ENCODE measurements around the gene TMEM200C.
A peak's percentile ranks its signal among the peaks of the same experiment; 100 is the strongest.

TMEM200C gene

GRCh38 chr18:5895299-5895875 lies at the start of gene TMEM200C:
Gene TMEM200C, minus strand, starts transcription at chr18:5895522. Its CDS starts 3,459 bp downstream, at chr18:5892063.
- DNase-seq, result no peak

DNA sequence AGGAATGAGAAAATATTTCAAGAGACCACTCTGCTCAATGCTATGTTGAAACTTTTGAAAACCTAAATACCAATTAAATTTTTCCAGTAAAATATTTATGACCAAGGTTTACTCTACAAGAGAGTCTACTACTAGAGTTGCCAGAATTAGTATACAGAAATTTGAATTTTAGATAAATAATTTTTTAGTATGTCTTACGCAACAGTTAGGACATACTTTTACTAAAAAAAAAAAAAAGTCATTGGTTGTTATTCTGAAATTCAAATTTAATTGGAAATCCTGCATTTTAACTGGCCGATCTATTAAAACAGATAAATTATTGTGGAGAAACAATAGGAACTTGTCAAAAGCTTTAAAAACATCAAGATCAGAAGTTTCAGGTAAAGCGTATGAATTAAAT lies 49.1 kb upstream of the TMEM200C start:
- DNase-seq, result no peak

- peak; percentile 8 for DNase-seq
Observed at GRCh38 chr18:5943514-5943913, 48.2 kb upstream of the TMEM200C start.

DNA sequence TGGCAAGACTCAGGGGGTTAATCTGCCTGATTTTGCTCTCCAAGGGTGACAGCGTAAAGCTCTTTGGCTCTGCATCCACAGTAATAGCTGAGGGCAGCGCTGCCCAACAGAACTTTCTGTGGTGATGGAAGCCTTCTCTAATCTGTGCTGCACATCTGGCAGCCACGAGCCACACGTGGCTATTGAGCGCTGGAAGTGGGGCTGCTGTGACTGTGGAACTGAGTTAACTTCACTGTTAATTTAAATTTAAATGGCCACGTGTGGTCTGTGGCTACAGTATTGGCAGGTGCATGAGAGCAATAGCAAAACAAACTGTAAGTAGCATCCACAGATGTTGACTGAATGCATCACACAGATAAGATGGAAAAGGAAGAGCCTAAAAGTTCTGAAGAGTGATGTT lies 47.3 kb upstream of the TMEM200C start:
- DNase-seq, result no peak

GRCh38 chr18:5941890-5942289 lies 46.6 kb upstream of the TMEM200C start:
- no peak for DNase-seq

DNA sequence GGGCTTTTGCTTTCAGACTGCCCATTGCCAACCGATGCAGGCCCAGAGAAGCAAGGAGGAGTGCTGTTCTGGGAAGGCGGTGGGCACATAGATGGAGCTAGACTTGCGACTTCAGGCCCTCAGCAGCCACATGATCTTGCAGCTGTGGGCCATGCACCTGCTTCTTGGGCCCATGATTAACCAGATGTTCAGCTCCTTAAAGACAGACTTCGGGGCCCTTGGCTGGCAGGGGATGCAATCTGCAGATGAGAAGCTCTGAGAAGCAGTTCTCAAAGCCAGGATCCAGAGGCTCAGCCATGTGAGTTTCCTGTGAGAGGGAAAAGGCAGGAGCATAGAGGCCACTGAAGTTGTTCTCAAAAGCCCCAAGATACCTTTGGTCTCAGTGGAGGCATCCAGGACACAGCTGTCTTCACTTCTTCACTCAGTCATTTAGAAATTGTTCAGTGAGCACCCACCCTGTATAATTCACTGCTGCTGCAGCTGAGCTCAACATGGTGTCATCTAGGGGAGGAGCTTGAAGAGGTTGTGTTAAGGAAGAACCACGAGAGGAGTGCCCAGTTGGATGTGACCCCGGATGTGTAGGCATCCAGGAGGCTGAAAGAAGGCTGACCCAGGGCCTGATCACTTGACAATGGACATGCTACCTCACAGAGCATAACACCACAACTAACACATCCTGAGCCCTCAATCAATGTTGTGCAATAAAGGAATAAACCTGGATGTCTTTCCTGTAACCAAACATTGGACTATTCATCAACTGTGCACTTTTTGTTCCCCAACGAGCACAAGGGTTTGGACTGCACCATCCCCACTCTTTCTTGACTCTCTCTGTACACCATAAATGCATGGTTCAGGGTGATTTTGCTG lies 44.7 kb upstream of the TMEM200C start:
- no peak for DNase-seq

DNA sequence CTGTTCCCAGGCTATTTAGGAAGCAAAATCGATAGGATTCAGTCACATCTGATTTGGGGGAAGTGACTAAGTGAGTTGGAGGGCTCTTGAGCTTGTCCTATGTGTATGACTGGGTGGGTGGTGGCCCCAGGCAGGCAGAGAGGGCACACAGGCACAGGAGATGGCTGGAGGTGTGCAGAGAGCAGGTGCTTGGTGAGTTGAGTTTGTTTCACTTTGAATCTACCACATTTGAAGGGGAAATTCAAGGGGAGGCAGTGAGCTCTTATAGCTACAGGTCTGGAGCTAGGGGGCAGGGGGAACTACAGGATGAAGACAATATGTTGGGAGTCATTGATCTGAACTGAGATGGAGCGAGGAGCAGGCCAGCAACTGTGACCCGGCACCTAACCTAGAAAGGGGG lies 42.5 kb upstream of the TMEM200C start:
- no peak for DNase-seq

DNA sequence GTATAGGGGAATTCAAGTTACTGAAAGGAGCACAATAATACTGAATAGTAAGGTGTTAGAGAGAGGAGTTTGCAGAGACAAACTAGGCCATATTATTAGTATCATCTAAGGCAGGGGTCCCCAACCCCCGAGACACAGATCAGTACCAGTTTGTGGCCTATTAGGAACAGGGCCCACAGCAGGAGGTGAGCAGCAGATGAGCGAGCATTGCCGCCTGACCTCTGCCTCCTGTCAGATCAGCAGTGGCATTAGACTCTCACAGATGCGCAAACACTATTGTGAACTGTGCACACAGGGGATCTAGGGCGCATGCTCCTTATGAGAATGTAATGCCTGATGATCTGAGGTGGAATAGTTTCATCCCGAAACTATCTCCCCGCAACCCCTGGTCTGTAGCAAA lies 41.8 kb upstream of the TMEM200C start:
- no peak for DNase-seq

DNA sequence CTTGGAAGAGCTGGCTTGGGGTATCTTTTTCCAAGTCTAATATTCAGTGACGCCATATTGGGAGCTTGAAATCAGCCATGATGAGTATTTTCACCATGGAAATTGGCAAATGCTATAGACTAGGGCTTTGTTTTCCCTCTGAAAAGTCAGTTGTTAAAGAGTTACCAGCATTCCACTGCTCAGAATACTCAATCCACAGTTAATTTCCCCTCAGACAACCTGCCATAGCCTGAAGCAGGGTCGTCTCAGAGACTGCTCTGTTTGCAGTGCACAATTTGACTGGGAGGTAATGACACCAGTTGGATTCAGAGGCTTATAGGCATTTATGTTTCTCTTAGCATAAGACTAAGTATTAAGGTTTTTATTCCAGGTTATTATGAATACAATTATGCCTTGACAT lies 35.5 kb upstream of the TMEM200C start:
- DNase-seq, result no peak

- no peak for DNase-seq
Observed at GRCh38 chr18:5918205-5918858, 23.0 kb upstream of the TMEM200C start.

- no peak for DNase-seq
Observed at GRCh38 chr18:5914951-5915350, 19.6 kb upstream of the TMEM200C start.

DNA sequence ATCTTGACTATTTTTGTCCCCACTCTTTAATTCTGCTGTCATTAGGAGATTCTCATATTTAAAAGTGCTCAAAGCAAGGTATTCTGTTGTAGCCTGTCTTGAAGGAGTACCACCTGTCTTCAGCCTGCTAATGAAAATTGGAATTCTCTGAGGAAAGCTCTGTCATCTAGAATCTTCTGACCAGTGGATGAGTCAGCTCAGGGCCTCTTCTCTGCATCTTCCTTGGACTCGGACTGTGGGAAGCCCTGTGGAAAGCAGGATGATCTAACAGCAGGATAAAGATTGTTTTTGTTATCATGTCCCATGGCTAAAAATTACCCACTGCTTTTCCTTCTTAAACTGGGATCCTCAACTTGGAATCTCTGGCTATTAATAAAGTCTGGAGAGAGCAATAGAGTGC lies 18.7 kb upstream of the TMEM200C start:
- DNase-seq, result no peak

GRCh38 chr18:5912566-5912965 lies 17.2 kb upstream of the TMEM200C start:
- no peak for DNase-seq

- no peak for DNase-seq
Observed at GRCh38 chr18:5909125-5909524, 13.8 kb upstream of the TMEM200C start.

DNA sequence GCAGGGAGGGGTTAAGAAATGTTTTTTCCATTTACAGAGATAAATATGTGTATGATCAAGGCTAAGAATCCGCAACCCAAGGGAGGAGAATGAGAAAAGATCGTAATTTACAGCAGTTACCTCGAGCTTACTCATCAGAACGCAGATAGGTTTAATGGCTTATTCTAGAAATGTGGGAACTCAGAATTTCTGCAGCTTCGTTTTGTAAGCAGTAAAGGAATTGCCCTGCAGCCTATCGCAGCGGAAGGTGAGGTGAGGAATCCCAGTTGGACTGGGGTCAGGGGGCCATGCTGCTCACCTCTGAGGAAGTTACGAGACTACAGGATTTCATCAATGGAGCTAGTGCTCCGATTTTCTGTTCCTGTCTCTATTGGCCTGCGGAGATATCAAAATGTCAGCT lies 8.1 kb upstream of the TMEM200C start:
- no peak for DNase-seq

DNA sequence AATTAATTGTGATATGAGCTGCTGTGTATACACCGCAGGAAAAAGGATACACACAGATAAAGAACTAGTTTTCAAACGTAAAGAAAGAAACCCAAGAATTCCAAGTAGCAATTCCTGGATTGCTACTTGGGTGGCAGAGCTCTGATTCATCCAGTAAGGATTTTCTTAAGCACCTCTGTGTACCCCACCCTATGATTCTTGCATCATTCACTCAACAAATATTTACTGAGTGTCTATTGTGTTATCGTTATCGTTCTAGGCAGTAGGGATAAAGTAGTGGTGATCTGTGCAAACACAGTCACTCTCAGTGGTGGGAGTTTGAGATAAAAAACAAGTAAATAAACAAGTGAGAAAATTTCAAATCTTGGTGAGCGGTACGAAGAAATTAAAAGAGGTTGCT lies 4.9 kb upstream of the TMEM200C start:
- no peak for DNase-seq

DNA sequence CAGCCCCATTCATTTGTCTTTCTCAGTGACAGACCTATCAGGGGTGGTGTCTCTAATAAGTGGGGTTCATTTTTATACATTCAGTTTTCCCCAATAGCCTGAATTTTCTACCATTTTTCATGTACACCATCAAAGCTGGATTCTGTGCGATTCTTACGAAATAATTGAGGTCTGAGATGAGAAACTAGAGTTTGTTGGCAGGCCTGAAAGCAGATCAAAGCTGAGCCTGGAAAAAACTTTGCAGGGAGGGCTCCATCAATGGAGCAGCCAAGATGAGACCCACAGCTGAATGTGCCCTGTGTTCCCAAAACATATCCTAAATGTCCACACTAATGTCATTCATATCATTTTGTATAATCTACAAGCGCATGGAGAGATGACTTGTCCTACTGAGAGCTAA lies 4.5 kb upstream of the TMEM200C start:
- DNase-seq, result no peak

- DNase-seq, result no peak
Observed at GRCh38 chr18:5895876-5896740, 786 bp upstream of the TMEM200C start.

DNA sequence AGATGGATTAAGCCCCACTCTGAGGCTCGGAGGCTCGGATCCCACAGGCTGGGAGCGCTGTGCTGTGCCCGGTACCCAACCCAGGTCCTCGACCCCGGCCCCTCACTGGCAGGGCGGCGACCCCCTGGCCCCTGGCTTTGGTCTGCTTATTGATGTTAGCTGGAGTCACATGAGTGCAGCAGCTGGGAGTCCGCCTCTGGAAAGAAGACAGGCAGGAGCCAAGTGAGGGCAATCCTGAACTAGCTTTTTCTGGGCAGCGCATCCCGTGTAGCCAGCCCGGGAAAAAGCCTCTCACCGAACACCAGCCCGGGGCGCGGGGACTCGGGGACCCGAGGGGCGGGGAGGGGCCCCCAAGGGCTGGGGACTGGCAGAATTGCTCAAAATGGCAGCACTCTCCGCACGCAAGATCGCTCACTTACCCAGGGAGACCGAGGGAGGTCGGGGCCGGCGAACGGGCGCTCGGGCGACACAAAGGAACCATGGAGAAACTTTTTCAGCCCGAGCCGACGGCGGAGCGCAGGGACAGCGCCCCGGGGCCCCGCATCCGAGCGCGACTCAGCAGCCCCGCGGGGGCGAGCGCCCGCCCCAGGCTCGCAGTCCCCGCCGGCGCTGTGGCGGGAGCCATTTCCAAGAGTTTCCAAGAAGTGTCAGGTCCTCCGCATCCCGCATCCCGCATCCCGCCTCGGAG lies 567 bp downstream of the TMEM200C start:
- no peak for DNase-seq

GRCh38 chr18:5893956-5894610 lies 1.2 kb downstream of the TMEM200C start:
- no peak for DNase-seq

GRCh38 chr18:5892823-5893431 lies 2.4 kb downstream of the TMEM200C start:
- DNase-seq, result no peak

- no peak for DNase-seq
Observed at GRCh38 chr18:5891854-5892215, 3.5 kb downstream of the TMEM200C start.

Data from NCI-H2107 (cell line).